GM18526 (cell line): ENCODE measurements around the gene EIPR1.

Experiments used
- POLR2A ChIP-seq: IDR thresholded peaks from 3 replicates; pipeline ENCODE4 v1.6.1; 2011; ENCODE audit not compliant: insufficient read length; ENCODE audit errors: extremely low read depth

The EIPR1 gene

GRCh38 chr2:3280683-3281520 lies 96.7 kb downstream of the EIPR1 start:
- no peak for TF ChIP-seq POLR2A

GRCh38 chr2:3280197-3280596 lies 97.4 kb downstream of the EIPR1 start:
- TF ChIP-seq POLR2A: no peak

GRCh38 chr2:3279236-3279960 lies 98.2 kb downstream of the EIPR1 start:
- no peak for TF ChIP-seq POLR2A

GRCh38 chr2:3278521-3279218 lies 98.9 kb downstream of the EIPR1 start:
- no peak for TF ChIP-seq POLR2A

- TF ChIP-seq POLR2A: no peak
Observed at GRCh38 chr2:3277748-3278520, 99.7 kb downstream of the EIPR1 start.

- TF ChIP-seq POLR2A: no peak
Observed at GRCh38 chr2:3277050-3277747, 100.4 kb downstream of the EIPR1 start.

- no peak for TF ChIP-seq POLR2A
Observed at GRCh38 chr2:3272761-3273160, 104.9 kb downstream of the EIPR1 start.

GRCh38 chr2:3270095-3270478 lies 107.5 kb downstream of the EIPR1 start:
- no peak for TF ChIP-seq POLR2A

GRCh38 chr2:3269425-3270094 lies 108.1 kb downstream of the EIPR1 start:
- TF ChIP-seq POLR2A: no peak

GRCh38 chr2:3268705-3269029 lies 109.0 kb downstream of the EIPR1 start:
- no peak for TF ChIP-seq POLR2A

GRCh38 chr2:3267869-3268704 lies 109.5 kb downstream of the EIPR1 start:
- no peak for TF ChIP-seq POLR2A

GRCh38 chr2:3266925-3267867 lies 110.4 kb downstream of the EIPR1 start:
- no peak for TF ChIP-seq POLR2A
